OCI-LY3 (cell line): Measurements from ENCODE around the gene SMG5.

Source experiments
- CTCF ChIP-seq: fragments of 200-600, 300-600 bp; sonication (generic); IDR thresholded peaks from 2 replicates; pipeline ENCODE4 v1.5.1; 2014; ENCODE audit warnings: antibody characterized with exemption, low read length, low read depth
- EZH2phosphoT487 ChIP-seq: fragments of 200-600 bp; shearing (Covaris generic); IDR thresholded peaks from 2 replicates; pipeline ENCODE4 v1.6.1; 2018; ENCODE audit warnings: antibody characterized with exemption, mixed run types, low read depth

GRCh38 chr1:156244126-156244525 lies 38.5 kb downstream of the SMG5 start:
- TF ChIP-seq CTCF (no peak), EZH2phosphoT487 (no peak)
